Mesothelial cell of epicardium (in vitro differentiated cells): Measurements from ENCODE around the gene CHD1L. TPM values are rescaled to one million over a fixed set of nuclear protein-coding genes. Genes with fewer than 3 reads are reported as not detected.
A peak's percentile ranks its signal among the peaks of the same experiment; 100 is the strongest.
"Not testable (repeated sequence)": the region's sequence is repeated elsewhere in the genome, so short reads cannot be mapped to it uniquely, and the experiment has no call there.

Source experiments
- DNase-seq, 2 experiments: peaks; one replicate each; pipeline ENCODE4 v3.0.0; 2021; ENCODE audit warnings: low spot score in 2 of 2; ENCODE audit not compliant: unreplicated experiment in 2 of 2
- H3K27ac Mint-ChIP-seq: 2 replicates; pipeline ENCODE4 v1.8.0; 2021; ENCODE audit warnings: mixed read lengths
- H3K27me3 Mint-ChIP-seq: 2 replicates; pipeline ENCODE4 v1.8.0; 2021; ENCODE audit warnings: low read depth, mixed read lengths
- H3K36me3 Mint-ChIP-seq: 2 replicates; pipeline ENCODE4 v1.8.0; 2021; ENCODE audit warnings: mixed read lengths
- H3K4me1 Mint-ChIP-seq: 2 replicates; pipeline ENCODE4 v1.8.0; 2021; ENCODE audit warnings: mixed read lengths
- H3K4me3 Mint-ChIP-seq: 2 replicates; pipeline ENCODE4 v1.8.0; 2021; ENCODE audit warnings: mild to moderate bottlenecking, moderate library complexity, mixed read lengths
- H3K9me3 Mint-ChIP-seq: 2 replicates; pipeline ENCODE4 v1.8.0; 2021; ENCODE audit warnings: mixed read lengths
- total RNA-seq: library from RNA; stranded (reverse); gene quantifications from 3 replicates; pipeline ENCODE4 v1.2.1, GENCODE V29; 2021
- TF ChIP-seq, protein P1 (sequence below): fragments of 200-600 bp; sonication (generic); IDR thresholded peaks from one replicate; pipeline ENCODE4 v1.5.0; 2021; ENCODE audit warnings: antibody characterized with exemption; ENCODE audit not compliant: unreplicated experiment

Gene CHD1L
- 66.5 to 67.5 TPM (median 67.4 TPM) in 3 replicates for total RNA-seq

- TF ChIP-seq, protein P1, sequence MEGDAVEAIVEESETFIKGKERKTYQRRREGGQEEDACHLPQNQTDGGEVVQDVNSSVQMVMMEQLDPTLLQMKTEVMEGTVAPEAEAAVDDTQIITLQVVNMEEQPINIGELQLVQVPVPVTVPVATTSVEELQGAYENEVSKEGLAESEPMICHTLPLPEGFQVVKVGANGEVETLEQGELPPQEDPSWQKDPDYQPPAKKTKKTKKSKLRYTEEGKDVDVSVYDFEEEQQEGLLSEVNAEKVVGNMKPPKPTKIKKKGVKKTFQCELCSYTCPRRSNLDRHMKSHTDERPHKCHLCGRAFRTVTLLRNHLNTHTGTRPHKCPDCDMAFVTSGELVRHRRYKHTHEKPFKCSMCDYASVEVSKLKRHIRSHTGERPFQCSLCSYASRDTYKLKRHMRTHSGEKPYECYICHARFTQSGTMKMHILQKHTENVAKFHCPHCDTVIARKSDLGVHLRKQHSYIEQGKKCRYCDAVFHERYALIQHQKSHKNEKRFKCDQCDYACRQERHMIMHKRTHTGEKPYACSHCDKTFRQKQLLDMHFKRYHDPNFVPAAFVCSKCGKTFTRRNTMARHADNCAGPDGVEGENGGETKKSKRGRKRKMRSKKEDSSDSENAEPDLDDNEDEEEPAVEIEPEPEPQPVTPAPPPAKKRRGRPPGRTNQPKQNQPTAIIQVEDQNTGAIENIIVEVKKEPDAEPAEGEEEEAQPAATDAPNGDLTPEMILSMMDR, result peak; percentile 76
- H3K4me3 Mint-ChIP-seq, result peak within 1 kb of the TSS; percentile 89
- no peaks in the 10 kb centered on the region for H3K27me3 Mint-ChIP-seq
- peak; percentile 87 to 96 for DNase-seq
- peak within 1 kb of the TSS; percentile 80 for H3K27ac Mint-ChIP-seq
- no peaks in the 10 kb centered on the region for H3K9me3 Mint-ChIP-seq
- H3K36me3 Mint-ChIP-seq, result no peaks in the 10 kb centered on the region
- peaks cover 41% of the 10 kb centered on the region for H3K4me1 Mint-ChIP-seq
These were observed at the start of gene CHD1L for GRCh38 chr1:147242449-147243227. Gene CHD1L, plus strand, starts transcription at chr1:147242684. Its CDS starts 20 bp downstream, at chr1:147242704.

GRCh38 chr1:147197324-147197723, 45.2 kb upstream of the CHD1L start:
- not testable (repeated sequence) for DNase-seq, H3K27ac Mint-ChIP-seq, H3K4me1 Mint-ChIP-seq, H3K36me3 Mint-ChIP-seq, H3K4me3 Mint-ChIP-seq, H3K27me3 Mint-ChIP-seq
- peaks cover 13% of the 10 kb centered on the region for H3K9me3 Mint-ChIP-seq

GRCh38 chr1:147201276-147201675, 41.2 kb upstream of the CHD1L start:
- Mint-ChIP-seq H3K27ac (no peak overlapping the region), H3K9me3 (no peaks in the 10 kb centered on the region), H3K4me1 (no peaks in the 10 kb centered on the region), H3K36me3 (peaks cover 5% of the 10 kb centered on the region), H3K27me3 (no peaks in the 10 kb centered on the region), H3K4me3 (no peak overlapping the region)
- TF ChIP-seq, protein P1, result no peak
- DNase-seq, result no peak

GRCh38 chr1:147201786-147202185, 40.7 kb upstream of the CHD1L start:
- Mint-ChIP-seq H3K9me3 (no peaks in the 10 kb centered on the region), H3K36me3 (peaks cover 5% of the 10 kb centered on the region), H3K27me3 (no peaks in the 10 kb centered on the region), H3K27ac (no peak overlapping the region), H3K4me1 (no peaks in the 10 kb centered on the region), H3K4me3 (no peak overlapping the region)
- DNase-seq, result no peak
- TF ChIP-seq, protein P1, result no peak

DNA sequence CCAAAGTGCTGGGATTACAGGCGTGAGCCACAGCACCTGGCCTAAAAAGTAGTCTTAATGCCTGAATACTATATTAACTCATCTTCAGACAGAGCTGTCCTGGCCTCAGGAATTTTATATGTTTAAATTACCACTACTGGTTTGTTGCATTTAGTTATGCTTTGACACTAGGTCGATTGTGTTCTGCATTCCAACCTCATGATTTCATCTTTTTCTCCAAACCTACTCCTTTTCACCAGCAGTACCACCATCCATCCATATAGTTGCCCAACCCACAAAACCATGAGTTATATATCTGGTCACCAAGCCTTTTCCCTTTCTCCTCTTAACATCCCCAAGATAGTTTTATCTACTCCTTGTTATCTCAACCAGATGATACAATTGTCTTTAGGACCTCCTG, 39.9 kb upstream of the CHD1L start:
- Mint-ChIP-seq H3K9me3 (no peaks in the 10 kb centered on the region), H3K36me3 (peaks cover 5% of the 10 kb centered on the region), H3K27ac (no peak overlapping the region)

DNA sequence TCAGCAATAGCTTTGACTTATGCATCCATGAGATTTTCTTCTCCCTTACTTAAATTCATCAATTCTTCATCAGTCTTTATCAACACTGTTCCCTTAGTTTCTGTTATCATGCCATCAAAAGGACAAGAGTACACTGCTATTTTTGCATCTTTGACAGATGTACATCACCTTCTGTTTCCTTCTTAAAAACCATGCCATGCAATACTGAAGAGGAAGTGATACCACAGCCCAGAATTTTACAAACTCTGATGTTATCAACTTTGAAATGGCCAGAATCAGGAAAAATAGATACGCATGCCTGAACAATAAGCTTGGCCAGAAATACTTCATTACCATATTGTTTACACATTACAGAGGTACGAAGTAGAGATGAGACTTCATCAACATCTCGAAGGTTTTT, 38.4 kb upstream of the CHD1L start:
- Mint-ChIP-seq H3K4me1 (no peaks in the 10 kb centered on the region), H3K36me3 (peaks cover 5% of the 10 kb centered on the region), H3K4me3 (no peak overlapping the region), H3K27me3 (no peaks in the 10 kb centered on the region), H3K27ac (no peak overlapping the region), H3K9me3 (no peaks in the 10 kb centered on the region)
- TF ChIP-seq, protein P1, result no peak
- DNase-seq, result no peak

More for the DNA sequence above, 39.9 kb upstream of the CHD1L start:
- no peak overlapping the region for H3K4me3 Mint-ChIP-seq
- no peaks in the 10 kb centered on the region for H3K4me1 Mint-ChIP-seq
- no peak for DNase-seq
- TF ChIP-seq, protein P1, result no peak
- H3K27me3 Mint-ChIP-seq, result no peaks in the 10 kb centered on the region
